GM18498 (cell line): Measurements from ENCODE around the gene KCNQ5.
A peak's percentile ranks its signal among the peaks of the same experiment; 100 is the strongest.
"Not testable (repeated sequence)": the region's sequence is repeated elsewhere in the genome, so short reads cannot be mapped to it uniquely, and the experiment has no call there.

Source experiments
- ATAC-seq: cut with Tn5 transposase; IDR thresholded peaks from one replicate; pipeline ENCODE4 v1.9.1; 2021; ENCODE audit warnings: mild to moderate bottlenecking, moderate library complexity; ENCODE audit not compliant: unreplicated experiment

Gene KCNQ5

GRCh38 chr6:73227606-73228255 lies 605.9 kb downstream of the KCNQ5 start:
- no peak for ATAC-seq

GRCh38 chr6:73231986-73232391 lies 610.1 kb downstream of the KCNQ5 start:
- ATAC-seq, result peak; percentile 72

GRCh38 chr6:73233048-73233447 lies 611.2 kb downstream of the KCNQ5 start:
- peak; percentile 40 for ATAC-seq

GRCh38 chr6:73233971-73234370 lies 612.1 kb downstream of the KCNQ5 start:
- ATAC-seq, result not testable (repeated sequence)

- no peak for ATAC-seq
These were observed 612.9 kb downstream of the KCNQ5 start for GRCh38 chr6:73234733-73235132.

- no peak for ATAC-seq
These were observed 614.4 kb downstream of the KCNQ5 start for GRCh38 chr6:73236144-73236750.

- ATAC-seq, result no peak
These were observed 618.9 kb downstream of the KCNQ5 start for GRCh38 chr6:73240730-73241129.

DNA sequence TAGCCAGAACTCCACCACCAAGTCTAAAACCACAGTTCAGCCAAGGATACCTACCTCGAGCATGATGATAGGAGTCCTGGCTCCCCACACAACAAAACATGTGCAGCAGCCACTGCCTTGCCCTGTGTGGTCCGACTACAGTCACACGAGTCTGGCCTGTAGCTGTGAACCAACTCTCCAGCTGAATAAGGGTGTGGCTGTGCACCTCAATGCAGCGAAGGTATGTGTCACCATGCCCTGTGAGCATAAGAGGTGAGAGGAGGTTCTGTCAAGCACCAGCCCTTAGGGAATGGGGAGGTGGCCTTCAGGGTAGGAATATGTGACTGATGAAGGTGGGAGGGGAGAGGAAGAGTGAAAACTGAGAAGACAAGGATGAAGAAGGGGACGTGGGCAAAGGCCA lies 620.1 kb downstream of the KCNQ5 start:
- ATAC-seq, result no peak
